HepG2 (cell line): ENCODE measurements around the gene SPATA12. TPM values are rescaled to one million over a fixed set of nuclear protein-coding genes. Genes with fewer than 3 reads are reported as not detected.

Source experiments
- ATAC-seq: fragments of 200-7000 bp; cut with Tn5 transposase; 3 replicates; pipeline ENCODE4 v1.9.1; 2020; ENCODE audit warnings: mild to moderate bottlenecking, moderate library complexity
- BruUV-seq: library from RNA; stranded (reverse); fragments of 400-500 nt; replicated peaks from 2 replicates; lab custom pipeline; 2021; lab: Mats Ljungman, UMichigan
- CTCF ChIA-PET: fragments of 300-600 bp; formaldehyde crosslinking; extraction: SDS; loops from one replicate; lab custom pipeline; 2021; ENCODE audit warnings: low total read pairs, inconsistent platforms, low intra/inter-chr PET ratio; lab: Yijun Ruan, JAX
- POLR2A ChIA-PET: fragments of 350-600 bp; sonication (Branson Sonifier 250); formaldehyde crosslinking; loops from one replicate; lab custom pipeline; 2020; ENCODE audit warnings: antibody characterized with exemption, inconsistent platforms; lab: Yijun Ruan, JAX
- DNase-seq: peaks from one replicate; pipeline ENCODE4 v3.0.0-alpha.2; 2015; ENCODE audit warnings: low spot score
- FAIRE-seq: peaks from 3 replicates; lab custom pipeline; 2011; peaks lifted over from hg19 to GRCh38; lab: Jason Lieb, UNC
- H2AFZ ChIP-seq: one replicate; pipeline ENCODE4 v1.6.1; 2011; ENCODE audit warnings: low read length, inconsistent platforms
- H3K27ac ChIP-seq: fragments of 300-600 bp; 3 replicates; pipeline ENCODE4 v1.8.0; 2011; ENCODE audit warnings: mixed run types, mild to moderate bottlenecking, mixed read lengths, low read length, inconsistent platforms; ENCODE audit not compliant: insufficient read depth; ENCODE audit errors: extremely low read length
- H3K27me3 ChIP-seq, 2 experiments: fragments of 200-600 bp in 1 of 2; 2 replicates in 1 of 2; 3 replicates in 1 of 2; pipeline versions ENCODE4 v1.6.0 to v1.8.0; 2011; ENCODE audit warnings: low read length in 2 of 2, mild to moderate bottlenecking in 2 of 2, moderate library complexity in 2 of 2, inconsistent platforms in 1 of 2; ENCODE audit not compliant: insufficient read depth in 2 of 2, control insufficient read depth in 1 of 2
- H3K36me3 ChIP-seq, 2 experiments: fragments of 200-600 bp in 1 of 2; replicated peaks in 1 of 2; 2 replicates in 1 of 2; 3 replicates in 1 of 2; pipeline versions ENCODE4 v1.5.1 to v1.8.0; 2011; ENCODE audit warnings: low read length in 2 of 2, inconsistent platforms in 1 of 2; ENCODE audit not compliant: insufficient read depth in 2 of 2, control insufficient read depth in 1 of 2
- H3K4me1 ChIP-seq: 2 replicates; pipeline ENCODE4 v1.5.1; 2012; ENCODE audit warnings: low read length, inconsistent platforms; ENCODE audit not compliant: insufficient read depth
- H3K4me2 ChIP-seq: 2 replicates; pipeline ENCODE4 v1.6.0; 2011; ENCODE audit warnings: low read depth, low read length, inconsistent platforms
- H3K4me3 ChIP-seq, 3 experiments: fragments of 200-600 bp in 1 of 3; sonication (generic), shearing (Covaris generic) in 1 of 3; replicated peaks in 1 of 3; 2 replicates each; pipeline ENCODE4 v1.5.1; 2011 to 2016; ENCODE audit warnings: low read length in 3 of 3, inconsistent platforms in 2 of 3, low read depth in 2 of 3, mild to moderate bottlenecking in 2 of 3, control low read depth in 1 of 3, mixed read lengths in 1 of 3; ENCODE audit not compliant: insufficient read depth in 1 of 3
- H3K79me2 ChIP-seq: one replicate; pipeline ENCODE4 v1.6.1; 2011; ENCODE audit warnings: low read length, inconsistent platforms; ENCODE audit not compliant: insufficient read depth
- H3K9ac ChIP-seq: 2 replicates; pipeline ENCODE4 v1.6.0; 2011; ENCODE audit warnings: mild to moderate bottlenecking, low read depth, low read length, inconsistent platforms; ENCODE audit not compliant: insufficient read depth
- H3K9me3 ChIP-seq: 2 replicates; pipeline ENCODE4 v1.5.1; 2012; ENCODE audit warnings: mild to moderate bottlenecking, low read length
- H4K20me1 ChIP-seq: 2 replicates; pipeline ENCODE4 v1.6.0; 2011; ENCODE audit warnings: inconsistent platforms, mild to moderate bottlenecking, low read length, moderate library complexity; ENCODE audit not compliant: insufficient read depth
- ZBTB21 ChIP-seq: sonication (generic); formaldehyde crosslinking; IDR thresholded peaks from 2 replicates; pipeline ENCODE4 v1.4.0; 2020; ENCODE audit warnings: missing genetic modification reagents
- ZNF121 ChIP-seq: sonication (generic); formaldehyde crosslinking; IDR thresholded peaks from 2 replicates; pipeline ENCODE4 v1.5.0; 2020; ENCODE audit warnings: mild to moderate bottlenecking, missing genetic modification reagents
- ZNF629 ChIP-seq: sonication (generic); formaldehyde crosslinking; conservative IDR thresholded peaks from 2 replicates; pipeline ENCODE4 v1.5.0; 2020; ENCODE audit warnings: missing genetic modification reagents
- ZNF775 ChIP-seq: sonication (generic); formaldehyde crosslinking; IDR thresholded peaks from 2 replicates; pipeline ENCODE4 v1.4.0; 2020; ENCODE audit warnings: missing genetic modification reagents, mild to moderate bottlenecking, moderate library complexity, borderline replicate concordance
- WGBS: methylation state at CpG from one replicate; pipeline ENCODE4 v1.1.6; 2017; ENCODE audit warnings: low lambda C conversion rate; 5-methylcytosine and 5-hydroxymethylcytosine counted together
- in situ Hi-C: cut with HindIII; loops from 2 replicates; pipeline ENCODE4 v1.10.0; 2017; ENCODE audit warnings: low pct_unique_long_range_greater_than_20kb; ENCODE audit not compliant: extremely low pct_ligation_motif_present
- intact Hi-C: fragments of 100-400 bp; cut with micrococcal nuclease; formaldehyde crosslinking; loops from one replicate; pipeline ENCODE4 v1.10.0; 2022; ENCODE audit not compliant: unreplicated experiment
- polyA plus RNA-seq, 8 experiments: library from polyadenylated mRNA; depleted of rRNA in 3 of 8; stranded (reverse) in 7 of 8; unstranded in 1 of 8; fragments of >200 nt; fragmentation: Illumina TruSeq in 4 of 8; extraction: Trizol in 4 of 8; gene quantifications; 2 replicates each; pipeline versions ENCODE4 v1.2.1 to v1.2.3, GENCODE V29; 2011 to 2016; ENCODE audit warnings: low read depth in 4 of 8, missing spikeins in 1 of 8, mixed read lengths in 1 of 8; ENCODE audit not compliant: insufficient read depth in 1 of 8
- total RNA-seq, 5 experiments: library from RNA; depleted of rRNA; stranded (reverse); fragments of >200 nt; fragmentation: Illumina TruSeq; extraction: Trizol; gene quantifications; 2 replicates each; pipeline ENCODE4 v1.2.3, GENCODE V29; 2016; ENCODE audit warnings: low read depth in 1 of 5

The SPATA12 gene
- total and polyA plus RNA-seq, 2 of the 13 experiments (the other 11 are each of a cell fraction or from before 2014, with no cell fraction given) = 0.09 to 0.25 TPM

DNA sequence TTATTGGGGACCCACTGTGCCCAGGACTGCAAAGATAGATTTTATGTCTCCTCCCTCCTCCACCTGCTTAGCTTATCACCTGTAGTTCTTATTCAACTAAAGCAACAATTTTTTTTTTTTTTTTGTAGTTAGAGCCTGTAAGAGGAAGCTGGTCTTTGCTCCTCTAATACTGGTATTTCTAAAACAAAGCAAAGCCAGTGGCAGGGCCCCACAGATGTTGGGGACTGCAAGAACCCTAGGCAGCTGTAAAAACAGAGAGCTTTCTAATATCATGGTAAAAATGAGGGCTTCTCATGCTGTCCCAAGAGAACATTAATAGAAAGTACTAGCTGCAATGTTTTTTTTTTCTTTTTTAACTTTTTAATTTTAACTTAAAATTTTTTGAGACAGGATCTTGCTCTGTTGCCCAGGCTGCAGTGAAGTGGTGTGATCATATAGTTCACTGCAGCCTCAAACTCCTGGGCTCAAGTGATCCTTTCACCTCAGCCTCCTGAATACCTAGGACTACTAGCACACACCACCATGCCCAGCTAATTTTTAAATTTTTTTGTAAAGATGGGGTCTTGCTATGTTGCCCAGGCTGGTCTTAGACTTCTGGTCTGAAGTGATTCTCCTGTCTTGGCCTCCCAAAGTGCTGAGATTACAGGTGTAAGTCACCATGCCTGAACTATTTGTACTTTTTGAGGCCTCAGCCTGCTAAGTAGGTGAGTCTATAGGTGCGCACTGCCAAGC is 27.1 kb downstream of the SPATA12 start:
- in situ Hi-C loops = loop anchor here (10.0 kb wide), 1 partner anchor 93 kb away; no protein-coding TSS in a partner anchor
- H3K9ac ChIP-seq = no peak overlapping the region
- H3K4me2 ChIP-seq = no peak overlapping the region
- FAIRE-seq (no peak), ATAC-seq (no peak), DNase-seq (no peak)
- TF ChIP-seq ZNF775 (CRISPR knock-in tag) = no peak
- peak; percentile 72; the same call in 1 of the 2 replicates for TF ChIP-seq ZNF121 (CRISPR knock-in tag)
- no peaks in the 10 kb centered on the region for H3K9me3 ChIP-seq
- no peak overlapping the region for H3K27ac ChIP-seq
- H3K4me3 ChIP-seq = no peak overlapping the region
- H3K4me1 ChIP-seq = peaks cover 55% of the 10 kb centered on the region
- 100% methylated on average over 1 of the region's 1 CpG for WGBS
- H4K20me1 ChIP-seq = no peaks in the 10 kb centered on the region
- intact Hi-C loops = loop anchor here (1.0 kb wide), 1 partner anchor 41 kb away; no protein-coding TSS in a partner anchor
- H3K79me2 ChIP-seq = no peaks in the 10 kb centered on the region
- no TSS peak for BruUV-seq
- H2AFZ ChIP-seq = no peak overlapping the region
- H3K27me3 ChIP-seq = peaks cover 0 to 3% of the 10 kb centered on the region in 2 experiments; a peak in 1 of 5 replicates
- POLR2A ChIA-PET = no interaction called here
- no peaks in the 10 kb centered on the region for H3K36me3 ChIP-seq
- CTCF ChIA-PET = no interaction called here

GRCh38 chr3:57088503-57088902 is 28.0 kb downstream of the SPATA12 start:
- DNase-seq (no peak), ATAC-seq (no peak), FAIRE-seq (no peak)
- Histone ChIP-seq H3K36me3 (no peaks in the 10 kb centered on the region), H4K20me1 (no peaks in the 10 kb centered on the region), H3K4me2 (0 out of 2 replicates have a peak overlapping the region, but pooled peaks have one; percentile 8), H3K9me3 (no peaks in the 10 kb centered on the region), H3K4me3 (no peak overlapping the region), H3K79me2 (no peaks in the 10 kb centered on the region), H2AFZ (no peak overlapping the region), H3K27me3 (peaks cover under 1 to 3% of the 10 kb centered on the region in 2 experiments; a peak in 3 of 5 replicates), H3K9ac (no peak overlapping the region), H3K4me1 (peaks cover 50% of the 10 kb centered on the region), H3K27ac (no peak overlapping the region)
- in situ Hi-C loops = loop anchor here (10.0 kb wide), 1 partner anchor 94 kb away; no protein-coding TSS in a partner anchor
- 25% methylated on average over 5 of the region's 5 CpGs for WGBS
- POLR2A ChIA-PET = no interaction called here
- intact Hi-C loops = no loop called here
- TF ChIP-seq ZBTB21 (CRISPR knock-in tag) (no peak), ZNF629 (CRISPR knock-in tag) (peak; percentile 88)
- CTCF ChIA-PET = no interaction called here
- BruUV-seq = no TSS peak
